Measurements from ENCODE around the gene CD247.

Gene CD247

DNA sequence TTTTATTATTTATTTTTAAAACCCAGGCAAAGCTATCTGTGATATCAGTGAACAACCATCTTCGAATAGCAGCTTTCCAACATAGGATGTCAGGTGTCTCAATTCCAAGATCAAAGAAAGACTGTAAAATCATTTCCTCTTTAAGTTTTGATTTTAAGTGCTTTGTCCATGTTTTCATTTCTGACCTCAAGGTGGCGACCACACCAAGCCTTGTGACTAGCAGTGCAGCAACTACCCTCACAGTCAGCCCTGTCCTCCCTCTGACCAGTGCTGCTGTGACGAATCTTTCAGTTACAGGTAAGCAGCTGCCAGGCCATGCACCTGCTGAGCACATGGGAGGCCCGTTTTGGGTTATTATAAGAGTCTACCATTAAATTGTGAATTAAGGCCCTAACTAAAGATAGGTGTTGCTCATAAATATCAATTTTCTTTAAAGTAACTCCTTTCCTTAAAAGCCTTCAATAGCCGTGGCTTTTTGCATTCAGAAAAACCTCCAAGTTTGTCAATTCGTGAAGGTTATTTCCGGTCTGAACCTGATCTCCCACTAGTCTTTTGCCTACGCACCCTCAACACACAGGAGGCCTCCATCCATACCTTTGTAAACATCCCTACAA lies 117.0 kb downstream of the CD247 start:
- DNase-seq, result peak in 2 of 4 experiments; percentile 11 to 18

GRCh38 chr1:167400359-167400953 lies 117.9 kb downstream of the CD247 start:
- DNase-seq, result no peak

GRCh38 chr1:167392200-167392696 lies 126.1 kb downstream of the CD247 start:
- DNase-seq, result no peak

DNA sequence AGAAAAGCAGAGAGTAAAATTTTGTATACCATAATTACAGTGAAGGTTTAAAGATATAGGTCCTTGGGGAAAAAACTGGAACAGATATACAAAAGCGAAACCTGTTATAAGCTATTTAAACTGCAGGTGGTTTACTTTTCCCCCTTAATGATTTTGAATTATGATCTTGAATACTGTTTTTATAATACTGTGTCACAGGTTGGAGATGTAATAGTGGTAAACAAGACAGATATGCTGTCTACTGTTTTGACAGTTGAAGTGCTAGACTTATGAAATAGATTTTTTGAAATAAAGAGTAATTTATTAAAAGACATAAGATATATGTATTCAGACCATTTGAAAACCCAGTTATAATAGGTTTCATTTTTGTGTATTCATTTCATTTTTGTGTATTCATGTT lies 129.4 kb downstream of the CD247 start:
- DNase-seq, result no peak

DNA sequence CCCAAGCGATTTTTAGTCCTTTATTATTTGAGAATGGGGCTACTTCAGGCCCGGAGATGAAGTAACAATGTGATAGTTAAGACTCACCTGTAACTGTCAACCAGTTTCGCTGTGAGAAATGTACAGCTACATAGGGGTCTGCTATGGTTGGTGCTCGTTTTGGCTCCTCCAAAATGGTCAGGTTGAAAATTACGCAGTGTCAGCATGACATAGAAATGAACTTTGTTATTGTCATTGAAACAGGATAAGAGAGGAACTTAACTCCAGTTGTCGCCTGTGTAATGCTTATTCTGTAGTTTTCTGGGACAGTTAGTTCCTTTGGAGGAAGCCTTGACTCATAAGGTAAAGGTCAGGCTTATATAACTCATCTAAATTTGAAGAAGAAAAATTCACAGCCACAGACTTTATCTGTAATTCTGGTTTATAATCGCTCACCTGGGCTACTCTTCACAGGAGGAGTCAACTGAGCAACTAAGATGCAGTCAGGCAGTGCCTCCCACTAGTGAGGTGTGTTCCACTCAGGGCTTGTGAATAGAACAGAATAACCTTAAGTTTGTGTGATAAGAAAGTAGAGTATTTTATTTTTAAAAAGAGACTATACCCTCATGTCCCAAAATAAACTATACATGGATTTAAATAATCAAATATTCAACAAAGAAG lies 130.9 kb downstream of the CD247 start:
- no peak for DNase-seq

Data from activated naive CD4-positive, alpha-beta T cell (primary cell).